ENCODE data around the gene CACNA2D2.

- TF ChIP-seq CTCF (conservative IDR thresholded peaks at IDR 0.05) (no peak), ZFX (IDR thresholded peaks at IDR 0.05) (peak; percentile 62; the same call in 1 of the 2 replicates)
Observed at GRCh38 chr3:50350527-50351322, 152.7 kb downstream of the CACNA2D2 start, which contains the start of the genes CYB561D2 and NPRL2.
